ENCODE data around the gene NCR2. TPM values are rescaled to one million over a fixed set of nuclear protein-coding genes. Genes with fewer than 3 reads are reported as not detected.

The NCR2 gene
- total RNA-seq, 1 experiment from 2014 or later: not detected

DNA sequence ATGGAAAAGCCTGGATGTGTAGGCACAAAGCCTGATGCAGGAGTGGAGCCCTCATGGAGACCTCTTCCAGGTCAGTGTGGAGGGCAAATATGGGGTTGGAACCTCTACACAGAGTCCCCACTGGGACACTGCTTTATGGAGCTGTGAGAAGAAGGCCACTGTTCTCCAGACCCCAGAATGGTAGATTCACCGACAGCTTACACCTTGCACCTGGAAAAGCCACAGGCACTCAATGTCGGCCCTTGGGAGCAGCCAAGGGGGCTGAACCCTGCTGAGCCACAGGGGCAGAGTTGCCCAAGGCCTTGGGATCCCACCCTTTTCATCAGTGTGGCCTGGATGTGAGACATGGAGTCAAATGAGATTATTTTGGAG is 24.9 kb downstream of the NCR2 start:
- no peak overlapping the region for H3K4me2 ChIP-seq (ENCODE audit: insufficient read depth, insufficient read length, low read length)
- no peaks in the 10 kb centered on the region for H3K79me2 ChIP-seq (ENCODE audit: insufficient read depth, low read length)
- H3K9ac ChIP-seq (ENCODE audit: extremely low read depth, insufficient read length, low read length): no peak overlapping the region
- H4K5ac ChIP-seq (ENCODE audit: insufficient read length, low read depth, low read length): no peak overlapping the region
- Mint-ChIP-seq H3K27ac (no peak overlapping the region), H3K4me3 (no peak overlapping the region), H3K9me3 (peaks cover 26 to 45% of the 10 kb centered on the region in 2 experiments), H3K4me1 (no peaks in the 10 kb centered on the region), H3K27me3 (ENCODE audit: low read depth) (peaks cover 73% of the 10 kb centered on the region), H3K36me3 (ENCODE audit: insufficient read depth in 1 of 3, low read depth in 3 of 3) (peaks cover 4 to 13% (median 4%) of the 10 kb centered on the region in 3 experiments; a peak in 6 of 7 replicates)
- no peak overlapping the region for H2BK20ac ChIP-seq (ENCODE audit: low read depth, low read length, poor library complexity, severe bottlenecking)
- WGBS (ENCODE audit: extremely low coverage, insufficient read length, low lambda C conversion rate): no CpG with 5 or more reads among the region's 2 CpGs
- H3K27ac ChIP-seq (ENCODE audit: insufficient read length, low read depth, low read length): no peak overlapping the region
- H3K27me3 ChIP-seq (ENCODE audit: insufficient read depth, low read length): no peaks in the 10 kb centered on the region
- no peak overlapping the region for H3K23ac ChIP-seq (ENCODE audit: insufficient read length, low read depth, low read length)
- no peak overlapping the region for H2BK5ac ChIP-seq (ENCODE audit: insufficient read length, low read length)
- peaks cover 15% of the 10 kb centered on the region for H3K9me3 ChIP-seq (ENCODE audit: control insufficient read depth, low read depth, low read length)
- H3K14ac ChIP-seq (ENCODE audit: insufficient read depth, low read length): no peak overlapping the region
- no peak for DNase-seq
- H2AK5ac ChIP-seq (ENCODE audit: insufficient read length, low read length): no peak overlapping the region
- H3K79me1 ChIP-seq (ENCODE audit: insufficient read depth, low read depth, low read length, poor library complexity, severe bottlenecking): no peaks in the 10 kb centered on the region
- no peak for TF ChIP-seq CTCF (conservative IDR thresholded peaks at IDR 0.05)
- H3K4ac ChIP-seq (ENCODE audit: low read depth, low read length): no peak overlapping the region
- H2BK12ac ChIP-seq (ENCODE audit: insufficient read length, low read depth, low read length): no peak overlapping the region
- no peaks in the 10 kb centered on the region for H3K4me1 ChIP-seq (ENCODE audit: insufficient read depth, low read length)
- no peak overlapping the region for H2BK15ac ChIP-seq (ENCODE audit: low read depth, low read length)
- H3T11ph ChIP-seq (ENCODE audit: low read length): no peak overlapping the region
- H3K18ac ChIP-seq (ENCODE audit: insufficient read length, low read depth, low read length): no peak overlapping the region
- no peaks in the 10 kb centered on the region for H3K23me2 ChIP-seq (ENCODE audit: insufficient read length, low read depth, low read length, poor library complexity, severe bottlenecking)
- H4K91ac ChIP-seq (ENCODE audit: insufficient read length, low read depth, low read length): no peak overlapping the region
- no peaks in the 10 kb centered on the region for H4K20me1 ChIP-seq (ENCODE audit: control insufficient read depth, insufficient read depth, insufficient read length)
- no peak overlapping the region for H3K56ac ChIP-seq (ENCODE audit: insufficient read length, low read depth, low read length)
- H2AFZ ChIP-seq (ENCODE audit: low read length): no peak overlapping the region
- H2BK120ac ChIP-seq (ENCODE audit: low read depth, low read length, poor library complexity, severe bottlenecking): no peak overlapping the region
- H4K8ac ChIP-seq (replicated peaks; ENCODE audit: insufficient read length, low read depth, low read length): no peak overlapping the region

All from H9 (cell line).